GM18861 (cell line): ENCODE results near the gene CSH2.

ENCODE experiments used
- ATAC-seq: cut with Tn5 transposase; IDR thresholded peaks from one replicate; pipeline ENCODE4 v1.9.1; 2021; ENCODE audit not compliant: unreplicated experiment

Gene CSH2

GRCh38 chr17:63835167-63835720 lies 38.2 kb downstream of the CSH2 start:
- no peak for ATAC-seq

- no peak for ATAC-seq
These were observed 38.9 kb downstream of the CSH2 start for GRCh38 chr17:63834431-63835166.

GRCh38 chr17:63833741-63834373 lies 39.6 kb downstream of the CSH2 start:
- no peak for ATAC-seq

GRCh38 chr17:63833026-63833740 lies 40.3 kb downstream of the CSH2 start:
- ATAC-seq: no peak

- no peak for ATAC-seq
These were observed 41.0 kb downstream of the CSH2 start for GRCh38 chr17:63832455-63832854.

GRCh38 chr17:63832014-63832413 lies 41.5 kb downstream of the CSH2 start:
- ATAC-seq: no peak

GRCh38 chr17:63831505-63831904 lies 42.0 kb downstream of the CSH2 start:
- ATAC-seq: no peak

GRCh38 chr17:63830904-63831491 lies 42.5 kb downstream of the CSH2 start:
- ATAC-seq: no peak

- ATAC-seq: no peak
These were observed 43.2 kb downstream of the CSH2 start for GRCh38 chr17:63830278-63830677.

GRCh38 chr17:63828936-63829335 lies 44.5 kb downstream of the CSH2 start:
- ATAC-seq: no peak

- ATAC-seq: no peak
These were observed 45.7 kb downstream of the CSH2 start for GRCh38 chr17:63827801-63828221.

- peak; percentile 60 for ATAC-seq
These were observed 46.3 kb downstream of the CSH2 start, which contains the start of the genes FTSJ3 and PSMC5 for GRCh38 chr17:63827002-63827800. Gene FTSJ3 (minus strand): TSS chr17:63827663. CDS start chr17:63826902, 761 bp downstream. Gene PSMC5 (plus strand): TSS chr17:63827431. CDS start chr17:63827491, 60 bp downstream.

- ATAC-seq: peak; percentile 2
These were observed 46.9 kb downstream of the CSH2 start for GRCh38 chr17:63826468-63827001.

- ATAC-seq: no peak
These were observed 49.1 kb downstream of the CSH2 start for GRCh38 chr17:63824362-63824761.

- no peak for ATAC-seq
These were observed 49.7 kb downstream of the CSH2 start for GRCh38 chr17:63823659-63824331.

- no peak for ATAC-seq
These were observed 50.9 kb downstream of the CSH2 start for GRCh38 chr17:63822537-63822936.
